ENCODE measurements around the gene QDPR.

GRCh38 chr4:17450269-17450804 lies 61.6 kb downstream of the QDPR start:
- no peak for TF ChIP-seq CTCF (IDR thresholded peaks at IDR 0.05)
- TF ChIP-seq POLR2A (IDR thresholded peaks at IDR 0.05): no peak
